Transverse colon (tissue), 4 donors: ENCODE results near the gene MKRN2. TPM values are rescaled to one million over a fixed set of nuclear protein-coding genes. Genes with fewer than 3 reads are reported as not detected.
"Not testable (repeated sequence)": the region's sequence is repeated elsewhere in the genome, so short reads cannot be mapped to it uniquely, and the experiment has no call there.

Experiments used
- DNase-seq: peaks from one replicate; pipeline ENCODE4 v3.0.0-alpha.2; 2019
- H3K27ac ChIP-seq, 4 donors: fragments of 200-600 bp; sonication (generic); 2 replicates each; pipeline ENCODE4 v1.5.1; 2016 to 2018; ENCODE audit warnings: inconsistent platforms in 4 of 4
- H3K27me3 ChIP-seq: fragments of 200-600 bp; sonication (generic); 2 replicates; pipeline ENCODE4 v1.5.1; 2017; ENCODE audit warnings: inconsistent platforms
- H3K36me3 ChIP-seq, 4 donors: fragments of 200-600 bp; sonication (generic); 2 replicates each; pipeline ENCODE4 v1.5.1; 2017 to 2019; ENCODE audit warnings: inconsistent platforms in 4 of 4
- H3K4me1 ChIP-seq, 4 donors: fragments of 200-600 bp; sonication (generic); 2 replicates each; pipeline ENCODE4 v1.5.1; 2017 to 2020; ENCODE audit warnings: inconsistent platforms in 4 of 4
- H3K4me3 ChIP-seq, 4 donors: fragments of 200-600 bp; sonication (generic); 1 replicate in 1 of 4; 2 replicates in 3 of 4; pipeline versions ENCODE4 v1.5.1 to v1.6.1; 2017 to 2019; ENCODE audit warnings: inconsistent platforms in 4 of 4
- H3K9me3 ChIP-seq, 2 donors: fragments of 200-600 bp; sonication (generic); 2 replicates each; pipeline ENCODE4 v1.5.1; 2017 to 2019; ENCODE audit warnings: inconsistent platforms in 2 of 2
- EP300 ChIP-seq: sonication (generic); formaldehyde crosslinking; IDR thresholded peaks from one replicate; pipeline ENCODE4 v1.6.1; 2017; ENCODE audit warnings: antibody characterized with exemption, low read depth
- POLR2A ChIP-seq: fragments of 450-650 bp; IDR thresholded peaks from one replicate; pipeline ENCODE4 v1.6.1; 2016; ENCODE audit warnings: antibody characterized with exemption, mild to moderate bottlenecking, moderate library complexity
- POLR2AphosphoS5 ChIP-seq, 3 donors: sonication (generic); formaldehyde crosslinking; IDR thresholded peaks; one replicate each; pipeline ENCODE4 v1.6.1; 2016; ENCODE audit warnings: antibody characterized with exemption in 3 of 3
- WGBS, 2 donors: methylation state at CpG; one replicate each; pipeline ENCODE4 v1.1.5; 2018; ENCODE audit warnings: low coverage in 1 of 2; 5-methylcytosine and 5-hydroxymethylcytosine counted together
- in situ Hi-C, 4 donors: fragments of 200-750 bp; cut with MboI; loops; one replicate each; pipeline versions ENCODE4 v1.15.0 to v1.15.1; 2017; ENCODE audit warnings: low sequenced_read_pairs in 3 of 4, low pct_ligation_motif_present in 1 of 4, low pct_unique_long_range_greater_than_20kb in 1 of 4
- intact Hi-C: fragments of 100-400 bp; cut with DNase I; formaldehyde crosslinking; loops from one replicate; pipeline ENCODE4 v1.15.1; 2023; ENCODE audit warnings: low total_unique reads
- small RNA-seq, 4 donors: library from RNA; depleted of rRNA; stranded (forward); fragments of <200 nt; gene quantifications; one replicate each; pipeline ENCODE3, GENCODE V24; 2016
- total RNA-seq, 4 donors: library from RNA; depleted of rRNA; stranded (reverse); fragments of >200 nt; gene quantifications; one replicate each; pipeline ENCODE4 v1.1.0, GENCODE V29; 2016
- TF ChIP-seq, protein P1 (sequence below), 5 experiments: fragments of 200-600 bp in 3 of 5; fragments of 450-650 bp in 2 of 5; sonication (generic) in 3 of 5; IDR thresholded peaks; 1 replicate in 2 of 5; 2 replicates in 3 of 5; pipeline ENCODE4 v1.5.1; 2016 to 2017; ENCODE audit warnings: antibody characterized with exemption in 5 of 5, inconsistent platforms in 3 of 5, mild to moderate bottlenecking in 2 of 5, moderate library complexity in 1 of 5

Gene MKRN2
- total RNA-seq, 4 donors from 2014 or later: 22.9 to 30.6 (median 25.4) TPM

DNA sequence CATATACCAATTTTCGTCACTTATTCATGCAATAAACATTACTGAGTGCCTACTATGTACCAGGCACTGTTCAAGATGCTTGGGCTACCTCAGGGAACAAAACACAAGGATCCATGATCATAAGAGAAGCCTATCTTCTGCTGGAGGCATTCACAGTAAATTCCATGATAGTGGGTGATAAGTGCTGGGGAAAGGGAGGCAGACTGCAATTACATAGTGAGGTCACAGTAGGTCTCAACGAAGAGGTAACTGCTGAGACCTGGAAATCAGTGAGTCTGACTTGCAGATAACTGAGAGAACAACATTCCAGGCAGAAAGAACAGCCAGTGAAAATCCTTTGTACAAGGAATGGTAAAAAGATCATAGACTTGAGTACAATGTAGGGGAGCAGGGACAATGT lies 73.4 kb downstream of the MKRN2 start:
- no peaks in the 10 kb centered on the region for H3K36me3 ChIP-seq
- no peak for TF ChIP-seq POLR2AphosphoS5 (IDR thresholded peaks at IDR 0.05)
- TF ChIP-seq, protein P1, sequence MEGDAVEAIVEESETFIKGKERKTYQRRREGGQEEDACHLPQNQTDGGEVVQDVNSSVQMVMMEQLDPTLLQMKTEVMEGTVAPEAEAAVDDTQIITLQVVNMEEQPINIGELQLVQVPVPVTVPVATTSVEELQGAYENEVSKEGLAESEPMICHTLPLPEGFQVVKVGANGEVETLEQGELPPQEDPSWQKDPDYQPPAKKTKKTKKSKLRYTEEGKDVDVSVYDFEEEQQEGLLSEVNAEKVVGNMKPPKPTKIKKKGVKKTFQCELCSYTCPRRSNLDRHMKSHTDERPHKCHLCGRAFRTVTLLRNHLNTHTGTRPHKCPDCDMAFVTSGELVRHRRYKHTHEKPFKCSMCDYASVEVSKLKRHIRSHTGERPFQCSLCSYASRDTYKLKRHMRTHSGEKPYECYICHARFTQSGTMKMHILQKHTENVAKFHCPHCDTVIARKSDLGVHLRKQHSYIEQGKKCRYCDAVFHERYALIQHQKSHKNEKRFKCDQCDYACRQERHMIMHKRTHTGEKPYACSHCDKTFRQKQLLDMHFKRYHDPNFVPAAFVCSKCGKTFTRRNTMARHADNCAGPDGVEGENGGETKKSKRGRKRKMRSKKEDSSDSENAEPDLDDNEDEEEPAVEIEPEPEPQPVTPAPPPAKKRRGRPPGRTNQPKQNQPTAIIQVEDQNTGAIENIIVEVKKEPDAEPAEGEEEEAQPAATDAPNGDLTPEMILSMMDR (IDR thresholded peaks at IDR 0.05): no peak
- no peak for TF ChIP-seq EP300
- no peak for TF ChIP-seq POLR2A
- H3K4me1 ChIP-seq: peaks cover 16 to 52% (median 25%) of the 10 kb centered on the region in 4 donors
- 83 to 89% methylated on average over 2 of the region's 2 CpGs for WGBS, 2 donors
- in situ Hi-C loops: no loop called here
- no peaks in the 10 kb centered on the region for H3K27me3 ChIP-seq
- DNase-seq: no peak
- H3K9me3 ChIP-seq: no peaks in the 10 kb centered on the region
- intact Hi-C loops: no loop called here
- H3K27ac ChIP-seq: no peak overlapping the region
- H3K4me3 ChIP-seq: no peak overlapping the region

DNA sequence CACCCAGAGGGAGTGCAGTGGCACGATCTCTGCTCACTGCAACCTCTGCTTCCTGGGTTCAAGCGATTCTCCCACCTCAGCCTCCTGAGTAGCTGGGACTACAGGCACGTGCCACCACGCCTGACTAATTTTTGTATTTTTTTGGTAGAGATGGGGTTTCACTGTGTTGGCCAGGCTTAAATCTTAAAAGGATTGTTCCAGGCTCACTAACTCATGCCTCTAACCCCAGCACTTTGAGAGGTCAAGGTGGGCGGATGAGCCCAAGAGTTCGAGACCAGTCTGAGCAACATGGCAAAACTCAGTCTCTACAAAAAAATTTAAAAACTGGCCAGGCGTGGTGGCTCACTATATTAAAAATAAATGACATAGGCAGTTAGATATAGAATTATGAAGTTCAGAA lies 74.0 kb downstream of the MKRN2 start:
- in situ Hi-C loops, H3K4me3 ChIP-seq, H3K36me3 ChIP-seq, DNase-seq, H3K9me3 ChIP-seq, H3K27ac ChIP-seq, H3K27me3 ChIP-seq, intact Hi-C loops: not testable (repeated sequence)
- peaks cover 11 to 47% (median 21%) of the 10 kb centered on the region in 4 donors for H3K4me1 ChIP-seq
- 94 to 100% methylated on average over 4 to 7 of the region's 7 CpGs for WGBS, 2 donors

DNA sequence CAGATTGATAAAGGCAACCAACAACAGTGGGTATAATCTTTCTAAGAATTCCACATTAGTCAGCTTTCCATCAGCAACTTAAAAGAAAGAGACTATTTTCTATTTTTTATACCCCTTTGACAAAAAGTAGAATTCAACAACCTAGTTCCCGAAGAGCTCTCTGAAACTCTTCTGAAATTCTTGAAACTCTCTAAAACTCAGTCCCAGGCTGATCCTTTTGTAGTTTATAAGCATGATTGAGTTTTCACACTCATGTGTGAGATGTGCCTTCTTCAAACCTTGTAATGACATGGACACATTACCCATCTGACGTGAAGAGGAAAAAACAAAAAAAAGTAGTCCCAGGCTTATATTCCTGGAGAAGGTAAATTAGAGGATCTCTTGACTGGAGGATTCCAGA lies 75.6 kb downstream of the MKRN2 start:
- no peak for TF ChIP-seq POLR2A
- H3K4me3 ChIP-seq: no peak overlapping the region
- H3K4me1 ChIP-seq: peaks cover 7 to 31% (median 13%) of the 10 kb centered on the region in 4 donors
- intact Hi-C loops (no loop called here), in situ Hi-C loops (no loop called here)
- no peak overlapping the region for H3K27ac ChIP-seq
- 89 to 96% methylated on average over 2 of the region's 2 CpGs for whole genome bisulfite sequencing, 2 donors
- H3K36me3 ChIP-seq: no peaks in the 10 kb centered on the region
- no peak for DNase-seq
- no peaks in the 10 kb centered on the region for H3K9me3 ChIP-seq
- H3K27me3 ChIP-seq: no peaks in the 10 kb centered on the region

DNA sequence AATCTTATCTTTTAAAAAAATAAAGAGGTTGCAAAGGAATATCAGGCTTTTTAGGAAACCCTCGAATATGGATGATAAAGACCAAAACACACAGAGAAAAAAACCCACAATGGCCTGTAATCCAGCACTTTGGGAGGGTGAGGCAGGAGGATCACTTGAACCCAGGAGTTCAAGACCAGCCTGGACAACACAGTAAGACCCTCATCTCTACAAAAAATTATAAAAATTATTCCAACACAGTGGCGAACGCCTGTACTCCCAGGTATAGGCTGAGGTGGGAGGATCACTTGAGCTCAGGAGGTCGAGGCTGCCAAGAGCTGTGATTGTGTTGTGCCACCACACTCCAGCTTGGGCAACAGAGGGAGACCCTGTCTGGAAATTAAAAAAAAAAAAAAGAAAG lies 76.2 kb downstream of the MKRN2 start:
- Histone ChIP-seq H3K36me3 (no peaks in the 10 kb centered on the region), H3K27me3 (no peaks in the 10 kb centered on the region), H3K27ac (no peak overlapping the region), H3K4me1 (peaks cover 11 to 30% (median 17%) of the 10 kb centered on the region in 4 donors), H3K4me3 (no peak overlapping the region), H3K9me3 (no peaks in the 10 kb centered on the region)
- intact Hi-C loops (no loop called here), in situ Hi-C loops (no loop called here)
- no peak for DNase-seq
- WGBS, 2 donors: 85% methylated on average over 1 to 4 of the region's 4 CpGs
- TF ChIP-seq EP300 (no peak), POLR2AphosphoS5 (IDR thresholded peaks at IDR 0.05) (no peak), POLR2A (no peak)
- TF ChIP-seq, protein P1 (IDR thresholded peaks at IDR 0.05): no peak

Small RNA genes lying within 50 kb of the gene (small RNA-seq; reads per million reads assigned to genes)
- gene RF00017: 0 reads per million in 4 donors
- 0 to 0.24 (median 0) reads per million in 4 donors for gene RNA5SP123
- gene RNU6-377P: 0 reads per million in 4 donors

Other genes with a start within 250 kb of the MKRN2 start
- gene TSEN2, start 72.6 kb upstream of the MKRN2 start, total RNA-seq: 10 to 100 TPM; 20.9 to 47.6 (median 30.1) TPM
- gene MKRN2OS, start 11.6 kb upstream of the MKRN2 start, total RNA-seq: 1 to 10 TPM in 2 of 4 donors, not detected in 2; 3.8 to 9.7 TPM
- 100 to 1,000 TPM in 3 of 4 donors, 10 to 100 TPM in 1; 98.4 to 283 (median 132) TPM for gene RAF1, start 107.0 kb downstream of the MKRN2 start, total RNA-seq
- gene TMEM40, start 202.2 kb downstream of the MKRN2 start, total RNA-seq: not detected
- 10 to 100 TPM in 2 of 4 donors, 1 to 10 TPM in 2; 2.7 to 18.3 (median 9.7) TPM for gene CAND2, start 239.6 kb downstream of the MKRN2 start, total RNA-seq